ENCODE data around the gene TMEM183A. TPM values are rescaled to one million over a fixed set of nuclear protein-coding genes. Genes with fewer than 3 reads are reported as not detected.

Gene TMEM183A
- total and polyA plus RNA-seq, 9 of the 15 experiments (the other 6 are each of a cell fraction or from before 2014, with no cell fraction given) = 23.4 to 190 (median 124) TPM

GRCh38 chr1:202967684-202968281 lies 39.4 kb upstream of the TMEM183A start (continued):
- no peak for TF ChIP-seq SMAD1 (IDR thresholded peaks at IDR 0.05; ENCODE audit: low read depth, low read length, partially characterized antibody)
- no peak for TF ChIP-seq PBX2 (CRISPR knock-in tag; IDR thresholded peaks at IDR 0.05; ENCODE audit: low read depth)
- TF ChIP-seq PBX2 (tag; conservative IDR thresholded peaks at IDR 0.05; ENCODE audit: low read depth) = no peak
- no peak for TF ChIP-seq NCOA1 (IDR thresholded peaks at IDR 0.05; ENCODE audit: low read depth)
- no peak for TF ChIP-seq PYGO2 (tag; IDR thresholded peaks at IDR 0.05)
- TF ChIP-seq ZNF778 (CRISPR knock-in tag; IDR thresholded peaks at IDR 0.05) = no peak
- TF ChIP-seq MAX (CRISPR knock-in tag; IDR thresholded peaks at IDR 0.05) = 0 out of 2 replicates have a peak, but pooled peaks have one; percentile 37
- no peak for TF ChIP-seq NR0B1 (IDR thresholded peaks at IDR 0.05; ENCODE audit: partially characterized antibody)
- TF ChIP-seq RFX1 (IDR thresholded peaks at IDR 0.05) = no peak
- no peak for TF ChIP-seq SRSF3 (IDR thresholded peaks at IDR 0.05; ENCODE audit: insufficient read depth, low read length)
- no peak for TF ChIP-seq HCFC1 (IDR thresholded peaks at IDR 0.05; ENCODE audit: low read depth, low read length)
- peak; percentile 87; the same call in 1 of the 2 replicates for TF ChIP-seq STAT6 (CRISPR knock-in tag; IDR thresholded peaks at IDR 0.05)
- 0 out of 2 replicates have a peak, but pooled peaks have one; percentile 20 for TF ChIP-seq ZKSCAN1 (IDR thresholded peaks at IDR 0.05; ENCODE audit: low read depth, low read length)
- no peak for TF ChIP-seq DNMT1 (IDR thresholded peaks at IDR 0.05)
- TF ChIP-seq BCOR (IDR thresholded peaks at IDR 0.05) = peak; percentile 44; the same call in 1 of the 2 replicates
- TF ChIP-seq HLTF (IDR thresholded peaks at IDR 0.05) = no peak
- no peak for TF ChIP-seq XRCC5 (IDR thresholded peaks at IDR 0.05; ENCODE audit: low read depth, low read length)
- TF ChIP-seq SMARCE1 (IDR thresholded peaks at IDR 0.05) = 0 out of 2 replicates have a peak, but pooled peaks have one; percentile 4
- 0 out of 2 replicates have a peak, but pooled peaks have one; percentile 13 for TF ChIP-seq MXI1 (IDR thresholded peaks at IDR 0.05; ENCODE audit: low read depth, low read length)
- TF ChIP-seq RBFOX2 (IDR thresholded peaks at IDR 0.05; ENCODE audit: low read depth, low read length) = no peak
- TF ChIP-seq DACH1 (IDR thresholded peaks at IDR 0.05; ENCODE audit: partially characterized antibody) = no peak
- TF ChIP-seq ZNF695 (CRISPR knock-in tag; IDR thresholded peaks at IDR 0.05) = no peak
- TF ChIP-seq NR2C2 (CRISPR knock-in tag; IDR thresholded peaks at IDR 0.05) = no peak
- TF ChIP-seq NR2C2 (tag; IDR thresholded peaks at IDR 0.05) = no peak
- TF ChIP-seq FUS (optimal IDR thresholded peaks at IDR 0.05; ENCODE audit: low read depth, low read length) = no peak
